IPS-NIHi7 (cell line): ENCODE measurements around the gene GUCA1A.
"Not testable (repeated sequence)": the region's sequence is repeated elsewhere in the genome, so short reads cannot be mapped to it uniquely, and the experiment has no call there.

ENCODE experiments used
- DNase-seq: peaks from one replicate; pipeline ENCODE4 v3.0.0; 2012; ENCODE audit warnings: mixed read lengths; ENCODE audit errors: extremely low spot score

Gene GUCA1A

DNA sequence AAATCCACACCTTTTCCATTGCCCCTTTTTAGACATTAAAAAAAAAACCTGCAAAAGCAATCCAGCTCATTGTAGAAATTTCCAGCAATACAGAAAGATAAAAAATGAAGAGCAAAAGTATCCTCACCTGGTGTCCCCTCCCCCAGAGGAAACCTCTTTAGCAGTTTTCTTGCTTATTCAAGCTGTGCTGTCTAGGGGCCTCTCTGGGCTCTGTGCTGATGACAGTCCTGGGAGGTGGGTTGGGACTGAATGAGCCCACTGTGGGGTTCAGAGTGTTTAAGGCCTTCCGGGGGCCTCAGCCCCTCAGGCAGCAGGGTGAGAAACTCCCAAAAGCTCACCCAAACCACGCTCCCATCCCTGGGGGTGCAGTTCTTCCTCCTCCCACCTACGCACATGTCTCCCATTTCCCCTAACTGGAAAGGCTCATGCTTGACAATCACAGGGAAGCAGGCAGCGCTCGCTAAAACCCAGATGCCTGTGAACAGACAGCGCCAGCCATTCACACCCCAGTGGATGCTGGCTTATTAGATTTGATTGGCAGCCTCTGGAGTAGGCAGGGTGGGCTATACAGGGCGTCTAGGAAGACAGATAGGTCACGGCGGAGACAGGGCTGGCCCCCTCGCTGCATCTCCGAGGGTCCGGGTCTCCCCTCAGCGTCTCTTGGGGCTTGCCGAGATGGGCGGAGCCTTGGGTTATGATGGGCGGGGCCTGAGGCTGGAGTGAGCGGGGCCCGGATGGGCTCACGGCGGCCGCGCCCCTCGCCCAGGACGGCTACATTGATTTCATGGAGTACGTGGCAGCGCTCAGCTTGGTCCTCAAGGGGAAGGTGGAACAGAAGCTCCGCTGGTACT lies 4.6 kb downstream of the GUCA1A start:
- DNase-seq = peak; percentile 83

DNA sequence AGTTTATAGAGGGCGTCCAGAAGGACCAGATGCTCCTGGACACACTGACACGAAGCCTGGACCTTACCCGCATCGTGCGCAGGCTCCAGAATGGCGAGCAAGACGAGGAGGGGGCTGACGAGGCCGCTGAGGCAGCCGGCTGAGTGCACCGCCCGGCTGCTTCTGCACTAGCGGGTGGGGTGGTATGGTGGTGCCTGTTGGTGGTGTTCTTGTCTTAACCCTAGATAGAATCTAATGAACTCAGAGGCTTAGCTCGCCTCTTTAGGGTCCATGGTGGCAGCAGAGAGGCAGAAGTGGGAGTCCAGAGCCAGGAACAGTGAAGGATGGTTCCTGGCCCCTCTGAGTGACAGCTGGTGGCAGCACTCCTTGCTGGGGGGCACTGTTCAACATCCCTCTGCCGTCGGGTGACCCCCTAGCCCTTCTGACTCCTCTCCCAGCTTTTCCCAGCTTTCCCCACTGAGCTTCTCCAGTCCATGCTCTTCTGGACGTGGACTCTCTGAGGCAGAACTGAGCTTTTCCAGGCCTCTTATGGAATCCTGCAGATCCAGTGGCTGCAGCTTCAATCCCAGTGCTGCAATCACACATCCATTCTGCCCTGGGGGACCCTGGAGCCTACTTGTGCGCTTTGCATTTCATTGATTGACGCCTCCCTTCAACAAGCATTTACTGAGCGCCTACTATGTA lies 6.2 kb downstream of the GUCA1A start:
- no peak for DNase-seq

DNA sequence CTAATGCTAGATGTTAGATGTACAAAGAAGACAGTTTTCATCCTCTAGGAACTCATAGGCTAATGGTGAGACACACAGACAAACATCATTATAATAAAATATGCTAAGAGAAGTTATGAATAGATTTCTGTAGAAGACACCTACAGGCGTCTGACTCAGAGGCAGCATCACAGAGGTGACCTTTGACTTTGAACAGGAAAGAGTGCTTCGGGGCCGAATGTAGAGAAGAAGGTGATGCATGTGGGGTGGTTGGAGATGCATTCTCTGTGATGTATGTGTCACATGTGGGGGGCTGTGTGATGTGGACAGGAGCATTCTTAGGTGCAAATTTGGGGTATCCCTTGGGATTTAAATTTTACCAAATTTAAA lies 6.8 kb downstream of the GUCA1A start:
- DNase-seq = no peak

DNA sequence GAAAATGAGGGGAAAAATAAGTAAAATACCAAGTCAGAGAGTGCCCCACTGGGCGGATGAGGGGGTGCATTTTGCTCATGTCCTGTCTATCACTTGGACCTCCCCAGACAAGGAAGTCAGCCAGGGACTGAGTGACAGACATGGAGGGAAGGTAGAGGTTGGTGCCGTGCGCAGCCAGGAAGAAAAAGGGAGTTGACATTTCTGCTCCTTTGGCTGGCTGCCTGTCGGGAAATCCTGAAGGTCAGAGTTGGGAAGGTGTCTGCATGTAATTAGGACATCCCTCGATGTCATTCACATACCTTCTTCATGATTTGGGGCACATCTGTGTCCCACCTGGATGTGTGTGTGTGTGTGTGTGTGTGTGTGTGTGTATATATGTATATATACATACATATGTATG lies 8.9 kb downstream of the GUCA1A start:
- DNase-seq = no peak

DNA sequence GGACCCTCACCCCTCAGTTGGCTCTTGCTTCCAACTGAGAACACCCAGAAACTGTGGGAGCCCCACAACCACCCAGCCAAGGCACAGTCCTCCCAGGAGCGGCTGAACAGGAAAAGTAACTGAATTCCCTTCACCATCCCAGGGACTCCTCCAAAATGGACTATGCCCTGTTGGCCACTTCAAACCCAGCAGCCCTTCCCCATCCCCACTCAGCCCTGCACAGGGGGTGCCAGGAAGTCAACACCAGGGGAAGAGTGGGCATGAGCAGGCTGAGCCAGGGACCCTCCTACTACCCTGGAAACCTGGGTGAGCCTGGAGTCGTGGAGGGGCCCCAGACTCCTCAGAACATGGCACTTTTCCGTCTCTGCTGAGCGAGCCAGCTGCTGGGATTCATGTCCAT lies 11.3 kb downstream of the GUCA1A start:
- no peak for DNase-seq

DNA sequence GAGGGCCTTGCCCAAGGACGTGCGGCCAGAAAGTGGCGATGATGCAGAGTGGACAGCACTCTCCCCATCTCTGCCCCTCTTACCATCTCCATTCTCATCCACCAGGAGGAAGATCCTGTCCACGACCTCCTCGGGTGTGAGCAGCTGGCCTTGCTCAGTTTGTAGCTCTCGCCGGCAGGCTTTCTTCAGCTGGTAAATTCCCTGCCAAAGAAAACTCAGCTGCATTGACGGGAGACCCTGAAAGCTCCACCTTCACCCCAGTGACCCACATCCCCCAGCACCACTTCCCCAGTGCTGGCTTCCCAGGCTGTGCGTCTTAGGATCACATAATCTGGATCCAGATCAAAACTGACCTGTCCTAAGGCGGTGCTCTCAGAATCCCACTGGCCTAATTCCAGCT lies 12.4 kb downstream of the GUCA1A start:
- no peak for DNase-seq

DNA sequence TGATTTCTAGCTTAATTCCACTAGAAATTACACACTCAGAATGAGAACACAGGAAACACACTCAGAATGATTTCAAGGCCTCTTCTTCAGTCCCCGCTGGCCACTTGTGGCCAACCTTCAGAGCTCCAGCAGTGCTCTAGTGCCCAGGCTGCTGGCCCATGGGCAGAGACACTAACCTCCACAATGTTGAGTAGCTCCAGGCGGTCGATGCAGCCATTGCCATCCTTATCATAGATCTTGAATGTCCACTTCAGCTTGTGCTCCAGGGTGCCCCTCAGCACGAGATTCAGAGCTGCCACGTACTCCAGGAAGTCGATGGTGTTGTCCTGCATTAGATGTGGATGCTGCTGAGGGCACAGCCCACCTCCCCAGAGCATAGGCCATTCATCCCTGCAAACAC lies 15.2 kb downstream of the GUCA1A start:
- no peak for DNase-seq

DNA sequence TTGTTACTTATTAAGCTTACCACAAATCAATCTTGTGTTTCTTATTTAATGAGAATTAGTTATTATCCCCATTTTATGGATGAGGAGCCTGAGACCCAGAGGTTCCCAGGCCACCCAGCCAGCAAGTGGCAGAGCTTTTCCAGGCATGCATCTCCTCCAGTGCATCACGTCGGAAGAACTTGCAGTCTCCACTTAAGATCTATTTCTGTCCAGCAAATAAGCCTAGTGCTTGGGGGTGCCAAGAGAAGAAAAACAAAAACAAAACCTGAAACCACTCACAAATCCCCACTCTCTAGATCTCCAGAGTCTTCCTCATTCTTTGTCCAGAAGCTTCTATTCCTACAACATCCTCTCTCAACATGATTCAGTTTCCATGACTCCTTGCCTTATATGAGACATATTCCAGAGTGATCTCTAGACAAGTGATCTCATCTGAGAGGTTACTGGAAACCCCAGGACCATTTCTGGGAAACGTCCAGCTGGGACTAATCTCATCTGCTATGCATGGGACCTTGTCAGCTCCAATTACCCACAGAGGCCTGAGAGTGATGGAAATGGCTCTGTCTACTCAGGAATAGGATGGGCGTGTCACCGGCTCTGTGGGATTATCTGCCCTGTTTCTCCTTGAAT lies 17.5 kb downstream of the GUCA1A start:
- no peak for DNase-seq

DNA sequence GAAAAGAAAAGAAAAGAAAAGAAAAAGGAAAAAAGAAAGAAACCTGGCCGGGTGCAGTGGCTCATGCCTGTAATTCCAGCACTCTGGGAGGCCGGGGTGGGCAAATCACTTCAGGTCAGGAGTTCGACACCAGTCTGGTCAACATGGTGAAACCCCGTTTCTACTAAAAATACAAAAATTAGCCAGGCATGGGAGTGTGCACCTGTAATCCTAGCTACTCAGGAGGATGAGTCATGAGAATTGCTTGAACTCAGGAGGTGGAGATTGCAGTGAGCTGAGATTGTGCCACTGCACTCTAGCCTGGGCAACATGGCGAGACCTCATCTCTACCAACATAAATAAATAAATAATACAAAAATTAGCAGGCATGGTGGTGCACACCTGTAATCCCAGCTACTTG lies 19.2 kb downstream of the GUCA1A start:
- not testable (repeated sequence) for DNase-seq

DNA sequence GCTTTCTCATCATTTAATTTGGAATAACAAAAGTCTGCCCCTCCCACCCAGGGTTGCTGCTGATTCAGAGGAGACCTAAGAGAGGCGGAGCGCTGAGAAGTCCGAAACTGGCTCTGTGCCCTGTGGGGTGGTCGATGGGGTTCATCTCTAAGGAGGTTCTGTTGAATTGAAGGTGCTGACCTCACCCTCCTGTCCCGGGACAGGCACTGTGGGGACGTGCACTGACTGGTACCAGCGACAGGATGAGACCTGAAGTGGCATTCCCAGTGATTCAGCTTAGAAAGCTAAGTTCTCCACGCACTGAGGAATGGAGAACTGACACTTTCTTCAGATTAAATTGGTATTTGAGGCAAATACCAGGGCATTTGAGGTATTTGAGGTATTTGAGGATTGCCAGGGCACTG lies 20.3 kb downstream of the GUCA1A start:
- peak; percentile 58 for DNase-seq

DNA sequence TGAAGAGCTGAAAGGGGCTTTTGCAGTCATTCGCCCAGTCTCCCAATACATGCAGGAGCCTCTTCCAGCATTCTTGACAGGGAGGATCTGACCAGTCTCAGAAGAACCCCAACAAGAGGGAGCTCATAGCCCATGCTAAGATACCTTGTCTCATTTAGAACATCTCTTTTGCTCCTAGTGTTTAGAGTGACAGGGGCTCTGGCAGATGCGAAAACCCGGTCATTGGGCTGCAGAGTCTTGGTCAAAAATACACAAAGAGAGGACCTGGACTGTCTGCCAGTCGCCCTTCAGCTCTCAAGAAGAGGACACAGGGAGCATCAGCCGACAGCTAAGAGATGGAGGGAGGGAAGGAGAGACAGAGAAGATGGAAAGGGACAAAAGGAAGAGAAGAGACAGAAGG lies 20.9 kb downstream of the GUCA1A start:
- DNase-seq = no peak

DNA sequence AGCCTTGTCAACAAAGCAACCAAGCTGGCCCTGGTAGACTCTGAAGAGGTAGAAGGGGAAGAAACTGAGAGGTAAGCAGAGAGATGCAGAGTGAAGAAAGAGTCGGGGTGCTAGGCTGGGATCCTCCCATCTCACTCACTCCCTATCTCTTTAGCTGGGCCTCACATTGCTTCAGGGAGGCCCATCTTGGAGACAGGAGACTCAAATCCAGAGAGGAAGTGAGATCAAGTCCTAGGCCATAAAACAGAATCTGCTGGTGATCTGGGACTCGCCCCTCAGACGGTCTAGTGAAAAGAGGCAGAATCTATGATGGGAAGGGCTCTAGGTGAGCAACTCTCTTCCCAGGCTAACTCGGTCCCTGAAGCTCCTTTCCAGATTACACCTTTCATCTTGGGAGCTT lies 22.3 kb downstream of the GUCA1A start:
- no peak for DNase-seq

DNA sequence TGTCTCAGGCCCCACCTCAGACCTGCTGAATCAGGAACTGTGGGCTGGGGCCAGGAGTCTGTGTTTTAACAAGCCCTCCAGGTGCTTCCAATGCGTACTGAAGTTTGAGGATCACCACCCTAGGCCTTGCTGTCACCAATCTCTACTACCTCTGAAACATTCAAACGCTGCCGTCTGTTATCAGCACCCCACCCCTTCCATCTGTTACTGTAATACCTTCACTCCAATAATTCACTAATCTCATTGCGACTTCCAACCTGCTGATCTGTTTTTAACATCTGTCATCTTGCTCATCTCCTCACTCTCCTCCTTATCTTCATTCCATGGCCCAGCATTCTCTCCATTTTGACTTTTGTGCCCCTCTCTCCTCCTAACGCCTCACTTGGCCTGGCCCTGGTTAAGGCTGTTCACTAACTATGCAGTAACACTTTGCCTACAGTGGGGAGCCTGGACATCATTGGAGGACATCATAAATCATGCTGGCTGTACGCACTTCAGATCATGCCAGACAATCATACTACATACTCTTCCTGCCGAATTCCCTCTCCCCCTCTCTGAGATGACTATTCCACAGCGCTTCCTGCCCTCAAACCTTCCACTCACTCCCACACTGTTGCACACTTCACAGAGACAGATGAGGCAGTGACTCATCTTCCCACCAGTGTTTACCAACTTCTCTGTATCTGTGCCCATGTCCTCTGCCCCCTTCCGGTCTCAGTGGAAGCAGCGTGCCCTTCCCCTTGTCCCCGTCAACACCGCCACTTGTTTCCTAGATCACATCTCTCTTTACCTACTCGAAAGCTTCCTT lies 24.6 kb downstream of the GUCA1A start:
- no peak for DNase-seq

DNA sequence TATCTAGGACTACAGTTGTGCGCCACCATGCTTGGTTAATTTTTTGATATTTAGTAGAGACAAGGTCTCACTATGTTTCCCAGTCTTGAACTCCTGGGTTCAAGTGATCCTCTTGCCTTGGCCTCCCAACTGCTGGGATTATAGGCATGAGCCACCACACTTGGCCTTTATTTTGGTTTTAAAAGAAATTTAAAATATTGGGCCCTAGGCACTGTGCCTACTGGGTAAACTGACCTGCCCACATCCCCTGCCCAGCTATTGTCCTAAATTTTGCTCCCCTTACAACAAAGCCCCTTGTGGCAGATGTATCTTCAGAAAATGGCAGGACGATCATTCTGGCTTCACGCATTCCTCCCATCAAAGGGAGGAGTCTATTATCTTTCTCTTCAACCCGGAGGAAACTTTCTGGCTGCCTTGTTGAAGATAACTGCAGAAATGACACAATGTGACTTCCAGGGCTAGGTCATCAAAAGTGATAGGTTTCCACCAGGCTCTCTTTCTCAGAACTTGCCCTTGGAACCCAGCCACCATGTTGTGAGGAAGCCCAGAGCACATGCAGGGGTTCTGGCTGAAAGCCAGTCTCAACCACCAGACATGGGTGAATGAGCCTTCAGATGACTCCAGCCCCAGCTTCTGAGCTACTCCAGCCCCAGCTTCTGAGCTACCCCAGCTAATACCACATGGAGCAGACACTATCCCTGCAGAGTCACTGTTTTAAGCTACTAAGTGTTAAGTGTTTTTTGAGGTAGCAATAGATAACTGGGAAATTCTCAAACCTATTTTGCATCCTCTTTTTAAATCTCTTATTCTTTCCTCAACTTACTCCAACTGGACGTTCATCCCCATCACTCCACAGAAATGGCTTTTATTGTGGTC lies 26.2 kb downstream of the GUCA1A start:
- no peak for DNase-seq

DNA sequence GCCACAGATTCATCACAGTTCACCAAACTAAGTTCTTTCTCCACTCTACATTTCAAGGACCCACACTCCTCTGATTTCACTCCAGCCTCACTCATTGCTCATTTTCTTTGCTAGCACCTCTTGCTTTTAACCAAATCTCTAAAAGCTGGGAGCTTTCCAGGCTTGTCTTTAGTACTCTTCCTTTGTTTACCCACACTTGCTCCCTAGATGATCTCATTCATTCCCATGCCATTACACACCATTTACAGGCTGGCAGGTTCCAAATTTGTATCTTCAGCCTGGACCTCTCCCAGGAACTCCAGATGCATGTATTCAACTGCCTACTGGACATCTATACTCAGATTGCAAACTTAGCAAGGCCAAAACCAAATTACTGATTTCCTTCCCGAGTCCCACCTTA lies 26.9 kb downstream of the GUCA1A start:
- DNase-seq = no peak

DNA sequence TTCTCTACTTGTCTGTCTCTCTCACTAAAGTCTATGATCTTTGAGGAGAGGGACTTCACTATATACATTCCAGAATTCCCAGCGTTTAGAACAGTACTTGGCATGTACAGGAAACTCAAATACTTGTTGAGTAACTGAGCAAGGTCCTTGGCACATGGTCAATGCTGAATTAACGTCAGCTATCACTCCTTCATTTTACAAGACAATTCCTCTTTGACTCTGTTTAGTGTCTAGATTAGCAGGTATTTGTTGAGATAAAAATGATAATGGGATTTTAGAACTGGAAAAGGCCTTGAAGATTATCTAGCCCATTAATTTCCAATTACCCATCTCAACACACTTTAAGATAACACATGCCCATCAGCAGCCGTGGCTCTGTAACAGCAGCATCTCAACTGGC lies 28.2 kb downstream of the GUCA1A start:
- DNase-seq = no peak

DNA sequence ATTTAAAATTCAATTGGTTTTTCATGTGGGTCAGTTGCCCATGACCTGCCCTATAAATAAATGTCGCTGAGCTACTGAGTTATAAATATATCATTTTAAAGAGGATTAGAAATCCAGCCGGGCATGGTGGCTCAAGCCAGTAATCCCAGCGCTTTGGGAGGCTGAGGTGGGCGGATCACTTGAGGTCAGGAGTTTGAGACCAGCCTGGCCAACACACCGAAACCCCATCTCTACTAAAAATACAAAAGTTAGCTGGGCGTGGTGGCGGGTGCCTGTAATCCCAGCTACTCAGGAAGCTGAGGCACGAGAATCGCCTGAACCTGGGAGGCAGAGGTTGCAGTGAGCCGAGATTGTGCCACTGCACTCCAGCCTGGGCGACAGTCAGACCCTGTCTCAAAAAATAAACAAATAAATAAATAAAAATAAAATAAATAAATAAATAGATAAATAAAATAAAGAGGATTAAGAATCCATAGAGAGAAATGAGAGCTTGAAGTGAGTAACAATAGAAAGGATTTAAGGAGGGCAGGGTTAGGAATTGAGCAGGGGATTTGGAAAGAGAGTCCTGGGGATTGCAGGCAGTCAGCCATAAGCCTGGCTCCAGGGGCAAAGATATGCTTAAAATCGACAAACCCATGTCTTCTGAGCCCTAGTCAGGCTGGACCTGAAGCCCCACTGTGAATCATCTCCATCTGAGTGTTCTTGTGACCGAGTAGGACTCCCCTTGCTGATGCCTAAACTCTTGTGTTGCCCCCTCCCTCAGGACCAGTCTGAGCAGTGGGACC lies 29.2 kb downstream of the GUCA1A start:
- DNase-seq = not testable (repeated sequence)

DNA sequence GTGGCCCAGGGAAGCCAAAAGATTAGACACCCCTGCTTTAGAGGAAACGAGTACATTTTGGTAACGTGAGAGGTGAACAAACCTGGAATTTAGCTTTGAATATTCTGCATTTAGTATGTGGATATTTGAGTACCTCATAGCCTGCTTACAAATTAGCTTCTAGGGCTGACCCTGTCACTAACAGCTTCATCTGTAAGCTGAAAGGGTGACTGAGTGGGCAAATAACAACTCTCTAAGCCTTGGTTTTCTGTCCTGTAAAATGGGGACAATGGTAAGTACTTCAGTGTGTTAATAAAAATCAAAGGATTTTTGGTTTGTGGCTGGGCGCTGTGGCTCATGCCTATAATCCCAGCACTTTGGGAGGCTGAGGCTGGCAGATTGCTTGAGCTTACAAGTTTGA lies 30.0 kb downstream of the GUCA1A start:
- DNase-seq = no peak

DNA sequence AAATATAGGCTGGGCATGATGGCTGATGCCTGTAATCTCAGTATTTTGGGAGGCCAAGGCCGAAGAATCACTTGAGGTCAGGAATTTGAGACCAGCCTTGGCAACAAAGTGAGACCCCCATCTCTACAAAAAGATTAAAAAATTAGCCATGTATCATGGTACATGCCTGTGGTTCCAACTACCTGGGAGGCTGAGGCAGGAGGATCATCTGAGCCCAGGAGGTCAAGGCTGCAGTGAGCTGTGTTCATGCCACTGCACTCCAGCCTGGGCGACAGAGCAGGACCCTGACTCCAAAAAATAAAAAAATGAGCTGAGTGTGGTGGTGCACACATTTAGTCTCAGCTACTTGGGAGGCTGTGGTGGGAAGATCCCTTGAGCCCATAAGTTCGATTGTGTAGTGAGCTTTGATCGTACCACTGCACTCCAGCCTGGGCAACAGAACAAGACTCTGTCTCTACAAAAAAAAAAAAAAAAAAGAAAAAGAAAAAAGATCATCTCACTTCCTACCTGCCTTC lies 31.7 kb downstream of the GUCA1A start:
- DNase-seq = no peak

DNA sequence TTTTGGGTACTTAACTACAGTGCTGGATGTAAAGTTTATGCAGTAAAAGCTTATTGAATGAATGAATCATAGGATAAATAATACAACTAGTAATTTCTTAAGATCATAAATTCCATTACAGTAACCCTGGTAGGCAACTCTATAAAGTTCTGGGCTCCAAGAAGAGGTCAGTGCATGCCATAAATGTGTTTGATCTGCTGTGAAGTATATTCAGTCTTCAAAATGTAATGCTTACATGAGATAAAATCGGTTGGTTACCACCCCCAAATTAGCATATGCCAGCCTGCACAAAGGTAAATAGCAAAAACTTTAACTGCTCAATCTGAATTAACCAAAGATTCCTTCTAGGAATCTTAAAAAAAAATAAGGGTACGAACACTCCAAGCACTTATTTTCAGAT lies 34.4 kb downstream of the GUCA1A start:
- DNase-seq = not testable (repeated sequence)
